ENCODE measurements around the gene GYG2.

The GYG2 gene

GRCh38 chrX:2819345-2820135, 9.2 kb upstream of the GYG2 start:
- peak; percentile 19 for DNase-seq (ENCODE audit: low read depth)
- peak; percentile 47 for TF ChIP-seq CTCF (IDR thresholded peaks at IDR 0.05; ENCODE audit: insufficient read depth, low read depth, low read length, missing control alignments)
- H3K4me3 ChIP-seq (ENCODE audit: low read depth, low read length), result no peak overlapping the region

GRCh38 chrX:2820136-2820771, 8.5 kb upstream of the GYG2 start:
- no peak for TF ChIP-seq CTCF (IDR thresholded peaks at IDR 0.05; ENCODE audit: insufficient read depth, low read depth, low read length, missing control alignments)
- H3K4me3 ChIP-seq (ENCODE audit: low read depth, low read length), result no peak overlapping the region
- no peak for DNase-seq (ENCODE audit: low read depth)

- no peak for TF ChIP-seq CTCF (IDR thresholded peaks at IDR 0.05; ENCODE audit: insufficient read depth, low read depth, low read length, missing control alignments)
- no peak for DNase-seq (ENCODE audit: low read depth)
- no peak overlapping the region for H3K4me3 ChIP-seq (ENCODE audit: low read depth, low read length)
Observed at GRCh38 chrX:2823795-2824386, 4.8 kb upstream of the GYG2 start.

GRCh38 chrX:2824886-2825285, 3.8 kb upstream of the GYG2 start:
- no peak for TF ChIP-seq CTCF (IDR thresholded peaks at IDR 0.05; ENCODE audit: insufficient read depth, low read depth, low read length, missing control alignments)
- DNase-seq (ENCODE audit: low read depth), result no peak
- H3K4me3 ChIP-seq (ENCODE audit: low read depth, low read length), result no peak overlapping the region

- no peak for TF ChIP-seq CTCF (IDR thresholded peaks at IDR 0.05; ENCODE audit: insufficient read depth, low read depth, low read length, missing control alignments)
- DNase-seq (ENCODE audit: low read depth), result no peak
- no peak overlapping the region for H3K4me3 ChIP-seq (ENCODE audit: low read depth, low read length)
Observed at GRCh38 chrX:2828959-2829411, 255 bp downstream of the GYG2 start.

GRCh38 chrX:2829469-2830246, 928 bp downstream of the GYG2 start:
- no peak overlapping the region for H3K4me3 ChIP-seq (ENCODE audit: low read depth, low read length)
- DNase-seq (ENCODE audit: low read depth), result no peak
- no peak for TF ChIP-seq CTCF (IDR thresholded peaks at IDR 0.05; ENCODE audit: insufficient read depth, low read depth, low read length, missing control alignments)

Data from GM12865 (cell line).